IMR-90 (cell line): ENCODE data around the gene GTF3C4. TPM values are rescaled to one million over a fixed set of nuclear protein-coding genes. Genes with fewer than 3 reads are reported as not detected.

Source experiments
- ATAC-seq: fragments of 200-7000 bp; cut with Tn5 transposase; 2 replicates; pipeline ENCODE4 v1.9.1; 2020; ENCODE audit warnings: low read depth, mild to moderate bottlenecking, moderate library complexity
- BruUV-seq: library from RNA; stranded (reverse); fragments of 400-500 nt; replicated peaks from 2 replicates; lab custom pipeline; 2021; lab: Mats Ljungman, UMichigan
- CTCF ChIA-PET: fragments of 300-600 bp; formaldehyde crosslinking; extraction: SDS; loops from one replicate; lab custom pipeline; 2021; ENCODE audit warnings: antibody characterized with exemption; lab: Yijun Ruan, JAX
- POLR2A ChIA-PET: fragments of 300-600 bp; sonication (Branson Sonifier 250); formaldehyde crosslinking; loops from one replicate; lab custom pipeline; 2022; ENCODE audit warnings: antibody characterized with exemption; ENCODE audit not compliant: unreplicated experiment; lab: Charles Lee
- DNase-seq: peaks from one replicate; pipeline ENCODE4 v3.0.0; 2013
- H2AFZ ChIP-seq: replicated peaks from 2 replicates; pipeline ENCODE3; 2013; ENCODE audit warnings: low read length, mild to moderate bottlenecking; ENCODE audit not compliant: poor library complexity
- H2AK5ac ChIP-seq: 2 replicates; pipeline ENCODE4 v1.6.1; 2013; ENCODE audit warnings: low read depth, low read length, inconsistent platforms
- H2AK9ac ChIP-seq: replicated peaks from 2 replicates; pipeline ENCODE3; 2013; ENCODE audit warnings: mild to moderate bottlenecking, low read depth, low read length, moderate library complexity; ENCODE audit not compliant: poor library complexity
- H2BK120ac ChIP-seq: 2 replicates; pipeline ENCODE4 v1.6.1; 2013; ENCODE audit warnings: low read depth, low read length, inconsistent platforms
- H2BK15ac ChIP-seq: 3 replicates; pipeline ENCODE4 v1.6.1; 2013; ENCODE audit warnings: low read depth, low read length, inconsistent platforms
- H2BK20ac ChIP-seq: 2 replicates; pipeline ENCODE4 v1.6.1; 2013; ENCODE audit warnings: low read depth, mild to moderate bottlenecking, inconsistent platforms, low read length, moderate library complexity
- H2BK5ac ChIP-seq: 2 replicates; pipeline ENCODE4 v1.6.1; 2013; ENCODE audit warnings: mild to moderate bottlenecking, low read depth, low read length, inconsistent platforms; ENCODE audit not compliant: poor library complexity, severe bottlenecking
- H3K14ac ChIP-seq: replicated peaks from 2 replicates; pipeline ENCODE4 v1.6.1; 2013; ENCODE audit warnings: low read depth, low read length, inconsistent platforms
- H3K18ac ChIP-seq: 2 replicates; pipeline ENCODE4 v1.6.1; 2013; ENCODE audit warnings: low read depth, low read length, control low read depth
- H3K23ac ChIP-seq: 2 replicates; pipeline ENCODE4 v1.6.1; 2013; ENCODE audit warnings: low read depth, low read length, inconsistent platforms
- H3K27ac ChIP-seq: 2 replicates; pipeline ENCODE4 v1.5.1; 2013; ENCODE audit warnings: mild to moderate bottlenecking, control low read depth, low read length; ENCODE audit not compliant: insufficient read depth
- H3K27me3 ChIP-seq: 2 replicates; pipeline ENCODE4 v1.6.1; 2013; ENCODE audit warnings: low read length; ENCODE audit not compliant: control insufficient read depth, insufficient read depth
- H3K36me3 ChIP-seq: 2 replicates; pipeline ENCODE4 v1.6.1; 2013; ENCODE audit warnings: low read length, mixed read lengths; ENCODE audit not compliant: control insufficient read depth, insufficient read depth
- H3K4ac ChIP-seq: 2 replicates; pipeline ENCODE4 v1.6.1; 2013; ENCODE audit warnings: low read depth, low read length, inconsistent platforms
- H3K4me1 ChIP-seq: 2 replicates; pipeline ENCODE4 v1.6.1; 2013; ENCODE audit warnings: low read length, mixed read lengths; ENCODE audit not compliant: control insufficient read depth, insufficient read depth
- H3K4me2 ChIP-seq: 2 replicates; pipeline ENCODE4 v1.6.1; 2013; ENCODE audit warnings: low read depth, mild to moderate bottlenecking, control low read depth, low read length, moderate library complexity
- H3K4me3 ChIP-seq: 2 replicates; pipeline ENCODE4 v1.5.1; 2013; ENCODE audit warnings: low read depth, mild to moderate bottlenecking, control low read depth, low read length, moderate library complexity; ENCODE audit not compliant: insufficient read depth
- H3K56ac ChIP-seq: 2 replicates; pipeline ENCODE4 v1.6.1; 2013; ENCODE audit warnings: low read length, inconsistent platforms; ENCODE audit not compliant: insufficient read depth; ENCODE audit errors: extremely low read depth
- H3K79me1 ChIP-seq, 2 experiments: 2 replicates each; pipeline ENCODE4 v1.6.1; 2013; ENCODE audit warnings: low read length in 2 of 2, inconsistent platforms in 1 of 2, low read depth in 1 of 2
- H3K9ac ChIP-seq: 2 replicates; pipeline ENCODE4 v1.6.1; 2013; ENCODE audit warnings: low read depth, low read length, control low read depth
- H3K9me1 ChIP-seq: 2 replicates; pipeline ENCODE4 v1.6.1; 2013; ENCODE audit warnings: low read length, inconsistent platforms; ENCODE audit not compliant: insufficient read depth
- H3K9me3 ChIP-seq: 2 replicates; pipeline ENCODE4 v1.6.1; 2013; ENCODE audit warnings: low read length; ENCODE audit not compliant: control insufficient read depth, insufficient read depth
- H4K20me1 ChIP-seq: 2 replicates; pipeline ENCODE4 v1.6.1; 2013; ENCODE audit warnings: low read length, inconsistent platforms; ENCODE audit not compliant: insufficient read depth
- H4K5ac ChIP-seq: 2 replicates; pipeline ENCODE4 v1.6.1; 2013; ENCODE audit warnings: mild to moderate bottlenecking, low read depth, low read length, control low read depth
- H4K8ac ChIP-seq, 2 experiments: 2 replicates each; pipeline ENCODE4 v1.6.1; 2013; ENCODE audit warnings: low read depth in 2 of 2, low read length in 2 of 2, control low read depth in 1 of 2, inconsistent platforms in 1 of 2
- H4K91ac ChIP-seq: 2 replicates; pipeline ENCODE4 v1.6.1; 2013; ENCODE audit warnings: low read depth, low read length, inconsistent platforms; ENCODE audit not compliant: insufficient read depth
- BHLHE40 ChIP-seq: fragments of 150-350 bp; IDR thresholded peaks from 2 replicates; pipeline ENCODE4 v1.6.1; 2016; ENCODE audit warnings: mild to moderate bottlenecking, low read depth, low read length
- CHD1 ChIP-seq: IDR thresholded peaks from 2 replicates; pipeline ENCODE4 v1.6.1; 2012; ENCODE audit warnings: low read depth, low read length, improper control_type of control experiment
- CTCF ChIP-seq: conservative IDR thresholded peaks from 2 replicates; pipeline ENCODE4 v1.5.1; 2012; ENCODE audit warnings: mild to moderate bottlenecking, low read depth, low read length, improper control_type of control experiment
- MAZ ChIP-seq: IDR thresholded peaks from 2 replicates; pipeline ENCODE4 v1.6.1; 2012; ENCODE audit warnings: low read depth, mild to moderate bottlenecking, low read length, improper control_type of control experiment, moderate library complexity, borderline replicate concordance
- MXI1 ChIP-seq: IDR thresholded peaks from 2 replicates; pipeline ENCODE4 v1.6.1; 2012; ENCODE audit warnings: low read depth, mild to moderate bottlenecking, low read length, moderate library complexity, borderline replicate concordance
- NFE2L2 ChIP-seq: fragments of 150-350 bp; IDR thresholded peaks from 2 replicates; pipeline ENCODE4 v1.6.1; 2016; ENCODE audit warnings: low read depth, mild to moderate bottlenecking, low read length
- RAD21 ChIP-seq: IDR thresholded peaks from 2 replicates; pipeline ENCODE4 v1.6.1; 2012; ENCODE audit warnings: low read length, improper control_type of control experiment
- RFX5 ChIP-seq: IDR thresholded peaks from 2 replicates; pipeline ENCODE4 v1.8.0; 2012; ENCODE audit warnings: low read depth, mild to moderate bottlenecking, low read length, moderate library complexity
- SMC3 ChIP-seq: fragments of 150-350 bp; IDR thresholded peaks from 2 replicates; pipeline ENCODE4 v1.6.1; 2016; ENCODE audit warnings: low read depth, mild to moderate bottlenecking, antibody characterized with exemption, low read length, moderate library complexity
- WGBS, 2 experiments: methylation state at CpG; one replicate each; pipeline versions ENCODE4 v1.1.5 to v1.1.7; 2013; ENCODE audit warnings: missing lambda C conversion rate in 2 of 2; ENCODE audit not compliant: insufficient read length in 1 of 2; ENCODE audit errors: extremely low coverage in 2 of 2; 5-methylcytosine and 5-hydroxymethylcytosine counted together
- dilution Hi-C: fragments of 300-500 bp; cut with HindIII; formaldehyde crosslinking; loops from one replicate; pipeline ENCODE4 v1.14.3; 2018; ENCODE audit warnings: low sequenced_read_pairs; ENCODE audit not compliant: unreplicated experiment
- in situ Hi-C: fragments of 300-500 bp; cut with MboI; formaldehyde crosslinking; loops from 3 replicates; pipeline ENCODE4 v1.14.3; 2019; ENCODE audit warnings: low sequenced_read_pairs, inconsistent platforms, mixed read lengths
- intact Hi-C: fragments of 100-400 bp; cut with micrococcal nuclease; formaldehyde crosslinking; loops from 2 replicates; pipeline ENCODE4 v1.10.0; 2022
- polyA plus RNA-seq, 3 experiments: library from polyadenylated mRNA; depleted of rRNA; stranded (reverse); fragments of >200 nt; gene quantifications; 2 replicates each; pipeline ENCODE4 v1.2.3, GENCODE V29; 2012; ENCODE audit warnings: low replicate concordance in 1 of 3
- total RNA-seq: library from RNA; depleted of rRNA; stranded (reverse); fragments of >200 nt; gene quantifications from 2 replicates; pipeline ENCODE4 v1.2.3, GENCODE V29; 2012

The GTF3C4 gene
- total and polyA plus RNA-seq, 2 of the 4 experiments (the other 2 are of a cell fraction), result 4.7 to 16.5 TPM

- dilution Hi-C loops (no loop called here), intact Hi-C loops (no loop called here), in situ Hi-C loops (no loop called here)
- H3K27ac ChIP-seq, result no peak overlapping the region
- no peak overlapping the region for H3K4me2 ChIP-seq
- H2AK5ac ChIP-seq, result no peak overlapping the region
- H3K23ac ChIP-seq, result no peak overlapping the region
- ATAC-seq, result no peak
- no peak overlapping the region for H2BK120ac ChIP-seq
- H4K5ac ChIP-seq, result no peak overlapping the region
- H3K56ac ChIP-seq, result no peak overlapping the region
- no peak overlapping the region for H2AFZ ChIP-seq
- no CpG with 5 or more reads among the region's 5 CpGs for WGBS, 2 experiments
- H4K20me1 ChIP-seq, result no peaks in the 10 kb centered on the region
- H3K9me1 ChIP-seq, result no peaks in the 10 kb centered on the region
- no peak overlapping the region for H3K18ac ChIP-seq
- no peak overlapping the region for H3K9ac ChIP-seq
- H3K4ac ChIP-seq, result no peak overlapping the region
- H2BK20ac ChIP-seq, result no peak overlapping the region
- no peak overlapping the region for H4K91ac ChIP-seq
- no peak overlapping the region for H4K8ac ChIP-seq
- no TSS peak for BruUV-seq
- TF ChIP-seq RFX5 (no peak), MAZ (no peak), CHD1 (no peak), BHLHE40 (no peak), CTCF (no peak), SMC3 (no peak), MXI1 (no peak), RAD21 (no peak), NFE2L2 (no peak)
- H3K14ac ChIP-seq, result no peak overlapping the region
- H2BK5ac ChIP-seq, result no peak overlapping the region
- H3K79me1 ChIP-seq, result no peaks in the 10 kb centered on the region
- H3K4me3 ChIP-seq, result no peak overlapping the region
- H2AK9ac ChIP-seq, result no peak overlapping the region
- DNase-seq, result no peak
- no peaks in the 10 kb centered on the region for H3K36me3 ChIP-seq
- H2BK15ac ChIP-seq, result no peak overlapping the region
- CTCF ChIA-PET, result no interaction called here
- no peaks in the 10 kb centered on the region for H3K9me3 ChIP-seq
- H3K4me1 ChIP-seq, result no peaks in the 10 kb centered on the region
- POLR2A ChIA-PET, result no interaction called here
- H3K27me3 ChIP-seq, result peaks cover 15% of the 10 kb centered on the region
These were observed 42.5 kb downstream of the GTF3C4 start for GRCh38 chr9:132712753-132713152.
